Urinary bladder (tissue), 2 donors: ENCODE data around the gene CHD5. TPM values are rescaled to one million over a fixed set of nuclear protein-coding genes. Genes with fewer than 3 reads are reported as not detected.

Experiments
- polyA plus RNA-seq: library from polyadenylated mRNA; stranded (reverse); fragments of 200-250 nt; gene quantifications from one replicate; pipeline ENCODE4 v1.2.3, GENCODE V29; 2013
- total RNA-seq: library from RNA; depleted of rRNA; stranded (reverse); fragments of >200 nt; gene quantifications from one replicate; pipeline ENCODE4 v1.2.3, GENCODE V29; 2014
- donor health status: healthy.

CHD5 gene
- total and polyA plus RNA-seq, 2 donors, result 0.53 to 1.6 TPM

Other genes with a start within 250 kb of the CHD5 start
- 6.8 TPM for gene NPHP4, start 187.9 kb downstream of the CHD5 start, total RNA-seq
- gene NPHP4, start 187.9 kb downstream of the CHD5 start, polyA plus RNA-seq, result 5.1 TPM
- 3.8 TPM for gene KCNAB2, start 134.4 kb downstream of the CHD5 start, total RNA-seq
- gene KCNAB2, start 134.4 kb downstream of the CHD5 start, polyA plus RNA-seq, result 13.0 TPM
- 229 TPM for gene RPL22, start 19.3 kb upstream of the CHD5 start, total RNA-seq
- gene RPL22, start 19.3 kb upstream of the CHD5 start, polyA plus RNA-seq, result 509 TPM
- gene RNF207, start 25.8 kb upstream of the CHD5 start, total RNA-seq, result 12.8 TPM
- 14.1 TPM for gene RNF207, start 25.8 kb upstream of the CHD5 start, polyA plus RNA-seq
- gene ICMT, start 55.6 kb upstream of the CHD5 start, total RNA-seq, result 61.6 TPM
- gene ICMT, start 55.6 kb upstream of the CHD5 start, polyA plus RNA-seq, result 46.3 TPM
- gene HES3, start 63.9 kb upstream of the CHD5 start, total RNA-seq, result not detected
- gene HES3, start 63.9 kb upstream of the CHD5 start, polyA plus RNA-seq, result not detected
- 12.2 TPM for gene GPR153, start 80.8 kb upstream of the CHD5 start, total RNA-seq
- gene GPR153, start 80.8 kb upstream of the CHD5 start, polyA plus RNA-seq, result 12.9 TPM
- gene ACOT7, start 213.4 kb upstream of the CHD5 start, total RNA-seq, result 6.9 TPM
- gene ACOT7, start 213.4 kb upstream of the CHD5 start, polyA plus RNA-seq, result 36.8 TPM
- 0.53 TPM for gene HES2, start 239.6 kb upstream of the CHD5 start, total RNA-seq
- 0.03 TPM for gene HES2, start 239.6 kb upstream of the CHD5 start, polyA plus RNA-seq
- 0.58 TPM for gene ESPN, start 244.5 kb upstream of the CHD5 start, total RNA-seq
- 0.53 TPM for gene ESPN, start 244.5 kb upstream of the CHD5 start, polyA plus RNA-seq